IPS-15b (cell line): ENCODE data around the gene TMEM100.

Experiments used
- H3K27me3 ChIP-seq: one replicate; pipeline ENCODE4 v1.6.1; 2013; ENCODE audit warnings: low read length; ENCODE audit not compliant: control insufficient read depth, insufficient read depth
- H3K36me3 ChIP-seq: one replicate; pipeline ENCODE4 v1.6.1; 2013; ENCODE audit warnings: low read length; ENCODE audit not compliant: control insufficient read depth, insufficient read depth
- H3K4me1 ChIP-seq: one replicate; pipeline ENCODE4 v1.6.1; 2013; ENCODE audit warnings: mild to moderate bottlenecking, low read length; ENCODE audit not compliant: control insufficient read depth, insufficient read depth
- H3K4me3 ChIP-seq: one replicate; pipeline ENCODE4 v1.5.1; 2013; ENCODE audit warnings: low read depth, low read length
- H3K9ac ChIP-seq: one replicate; pipeline ENCODE4 v1.6.1; 2013; ENCODE audit warnings: low read depth, mild to moderate bottlenecking, low read length
- H3K9me3 ChIP-seq: one replicate; pipeline ENCODE4 v1.6.1; 2013; ENCODE audit warnings: mild to moderate bottlenecking, low read length; ENCODE audit not compliant: control insufficient read depth, insufficient read depth

The TMEM100 gene, protein sequence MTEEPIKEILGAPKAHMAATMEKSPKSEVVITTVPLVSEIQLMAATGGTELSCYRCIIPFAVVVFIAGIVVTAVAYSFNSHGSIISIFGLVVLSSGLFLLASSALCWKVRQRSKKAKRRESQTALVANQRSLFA

GRCh38 chr17:55722742-55723487, at the start of gene TMEM100:
TSS of gene TMEM100 (minus strand) at chr17:55722864. CDS start at chr17:55721070, 1,794 bp downstream.
- no peaks in the 10 kb centered on the region for H3K36me3 ChIP-seq
- H3K27me3 ChIP-seq, result no peaks in the 10 kb centered on the region
- peak within 1 kb of the TSS; percentile 43 for H3K4me3 ChIP-seq
- no peaks in the 10 kb centered on the region for H3K9me3 ChIP-seq
- peaks cover 4% of the 10 kb centered on the region for H3K4me1 ChIP-seq
- peak within 1 kb of the TSS; percentile 0 for H3K9ac ChIP-seq

DNA sequence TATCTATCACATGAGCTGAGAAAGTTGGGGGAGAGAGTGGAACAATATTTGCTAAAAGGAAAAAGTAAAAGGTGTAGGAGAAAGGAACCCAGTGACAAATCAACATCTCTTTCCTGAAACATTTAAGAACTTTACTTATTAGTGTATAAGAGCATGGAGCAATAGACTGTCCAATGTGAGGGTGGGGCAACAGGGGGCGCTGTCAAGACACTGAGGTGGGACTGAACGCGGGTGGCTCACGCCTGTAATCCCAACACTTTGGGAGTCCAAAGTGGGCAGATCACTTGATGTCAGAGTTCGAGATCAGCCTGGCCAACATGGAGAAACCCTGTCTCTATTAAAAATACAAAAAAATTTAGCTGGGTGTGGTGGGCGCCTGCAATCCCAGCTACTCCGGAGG, 49.4 kb upstream of the TMEM100 start:
- H3K27me3 ChIP-seq, result no peaks in the 10 kb centered on the region
- peaks cover 4% of the 10 kb centered on the region for H3K36me3 ChIP-seq
- H3K4me3 ChIP-seq, result no peak overlapping the region
- H3K9ac ChIP-seq, result no peak overlapping the region
- no peaks in the 10 kb centered on the region for H3K4me1 ChIP-seq
- no peaks in the 10 kb centered on the region for H3K9me3 ChIP-seq

GRCh38 chr17:55770196-55770870, 47.7 kb upstream of the TMEM100 start:
- no peaks in the 10 kb centered on the region for H3K9me3 ChIP-seq
- H3K4me3 ChIP-seq, result no peak overlapping the region
- H3K36me3 ChIP-seq, result peaks cover 4% of the 10 kb centered on the region

GRCh38 chr17:55769625-55770000, 46.9 kb upstream of the TMEM100 start:
- H3K9me3 ChIP-seq, result no peaks in the 10 kb centered on the region
- no peak overlapping the region for H3K4me3 ChIP-seq
- no peaks in the 10 kb centered on the region for H3K4me1 ChIP-seq
- peaks cover 2% of the 10 kb centered on the region for H3K36me3 ChIP-seq
- H3K27me3 ChIP-seq, result no peaks in the 10 kb centered on the region
- no peak overlapping the region for H3K9ac ChIP-seq

More at GRCh38 chr17:55770196-55770870, 47.7 kb upstream of the TMEM100 start:
- H3K4me1 ChIP-seq, result no peaks in the 10 kb centered on the region
- no peak overlapping the region for H3K9ac ChIP-seq
- no peaks in the 10 kb centered on the region for H3K27me3 ChIP-seq

GRCh38 chr17:55768936-55769624, 46.4 kb upstream of the TMEM100 start:
- no peaks in the 10 kb centered on the region for H3K9me3 ChIP-seq
- H3K36me3 ChIP-seq, result peaks cover 2% of the 10 kb centered on the region
- H3K9ac ChIP-seq, result no peak overlapping the region
- H3K4me1 ChIP-seq, result no peaks in the 10 kb centered on the region
- H3K27me3 ChIP-seq, result no peaks in the 10 kb centered on the region
- H3K4me3 ChIP-seq, result no peak overlapping the region

GRCh38 chr17:55765472-55765871, 42.8 kb upstream of the TMEM100 start:
- Histone ChIP-seq H3K36me3 (no peaks in the 10 kb centered on the region), H3K9me3 (no peaks in the 10 kb centered on the region), H3K9ac (no peak overlapping the region), H3K4me1 (no peaks in the 10 kb centered on the region), H3K27me3 (no peaks in the 10 kb centered on the region), H3K4me3 (no peak overlapping the region)

DNA sequence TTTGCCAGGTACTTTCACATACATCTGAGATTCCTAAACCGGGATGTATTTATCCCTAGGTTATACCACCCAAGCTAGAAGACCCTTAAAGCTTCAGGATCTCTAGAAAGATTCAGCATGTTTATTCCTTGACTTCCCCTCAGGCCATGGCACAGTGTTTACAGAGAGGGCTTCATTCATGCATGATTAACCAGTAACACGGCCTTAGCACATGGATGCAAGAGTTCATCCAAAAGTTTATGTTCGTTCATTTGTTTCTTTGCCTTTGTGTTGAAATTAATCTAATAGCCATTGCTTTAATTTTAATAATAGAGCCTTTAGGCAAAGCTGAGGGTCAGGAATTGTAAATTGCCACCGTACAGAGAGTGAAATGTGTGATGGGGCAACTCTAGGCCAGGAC, 41.9 kb upstream of the TMEM100 start:
- no peaks in the 10 kb centered on the region for H3K36me3 ChIP-seq
- no peaks in the 10 kb centered on the region for H3K4me1 ChIP-seq
- no peaks in the 10 kb centered on the region for H3K27me3 ChIP-seq

DNA sequence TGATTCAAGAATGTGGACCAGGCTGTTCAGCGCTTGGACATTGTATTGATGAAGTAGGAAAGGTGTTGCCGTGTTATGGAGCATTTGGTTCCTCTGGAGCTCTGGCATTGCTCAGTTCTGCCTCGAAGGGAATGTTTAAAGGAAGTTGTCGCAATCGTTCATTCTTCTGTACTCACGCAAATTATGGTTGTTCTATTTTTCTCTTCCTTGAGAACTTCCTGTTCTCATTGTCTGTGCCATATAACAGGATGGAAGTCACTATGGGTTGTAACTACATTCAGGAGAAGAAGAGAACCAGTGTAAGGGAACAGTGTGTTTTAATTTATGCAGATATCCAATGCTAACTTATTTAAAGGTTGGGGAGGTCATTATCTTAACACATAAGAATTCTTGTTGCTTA, 41.2 kb upstream of the TMEM100 start:
- Histone ChIP-seq H3K36me3 (no peaks in the 10 kb centered on the region), H3K9ac (no peak overlapping the region), H3K4me3 (no peak overlapping the region)

More for the DNA sequence above, 41.9 kb upstream of the TMEM100 start:
- Histone ChIP-seq H3K4me3 (no peak overlapping the region), H3K9ac (no peak overlapping the region), H3K9me3 (no peaks in the 10 kb centered on the region)

GRCh38 chr17:55762086-55762858, 39.6 kb upstream of the TMEM100 start:
- Histone ChIP-seq H3K4me3 (no peak overlapping the region), H3K4me1 (no peaks in the 10 kb centered on the region), H3K27me3 (no peaks in the 10 kb centered on the region), H3K9ac (no peak overlapping the region), H3K9me3 (no peaks in the 10 kb centered on the region), H3K36me3 (no peaks in the 10 kb centered on the region)

More for the DNA sequence above, 41.2 kb upstream of the TMEM100 start:
- Histone ChIP-seq H3K9me3 (no peaks in the 10 kb centered on the region), H3K27me3 (no peaks in the 10 kb centered on the region), H3K4me1 (no peaks in the 10 kb centered on the region)

- Histone ChIP-seq H3K4me3 (no peak overlapping the region), H3K27me3 (no peaks in the 10 kb centered on the region), H3K9ac (no peak overlapping the region), H3K36me3 (no peaks in the 10 kb centered on the region), H3K4me1 (no peaks in the 10 kb centered on the region), H3K9me3 (no peaks in the 10 kb centered on the region)
These were observed 38.1 kb upstream of the TMEM100 start for GRCh38 chr17:55760643-55761355.

GRCh38 chr17:55758171-55758570, 35.5 kb upstream of the TMEM100 start:
- Histone ChIP-seq H3K9me3 (no peaks in the 10 kb centered on the region), H3K4me3 (no peak overlapping the region), H3K4me1 (no peaks in the 10 kb centered on the region), H3K27me3 (no peaks in the 10 kb centered on the region), H3K9ac (no peak overlapping the region), H3K36me3 (no peaks in the 10 kb centered on the region)
